C1 segment of cervical spinal cord (tissue), 14 donors: ENCODE results near the gene RPL12.

ENCODE experiments used
- DNase-seq, 14 donors: peaks; one replicate each; lab custom pipeline; 2025; lab: John Stamatoyannopoulos, UW

The RPL12 gene

DNA sequence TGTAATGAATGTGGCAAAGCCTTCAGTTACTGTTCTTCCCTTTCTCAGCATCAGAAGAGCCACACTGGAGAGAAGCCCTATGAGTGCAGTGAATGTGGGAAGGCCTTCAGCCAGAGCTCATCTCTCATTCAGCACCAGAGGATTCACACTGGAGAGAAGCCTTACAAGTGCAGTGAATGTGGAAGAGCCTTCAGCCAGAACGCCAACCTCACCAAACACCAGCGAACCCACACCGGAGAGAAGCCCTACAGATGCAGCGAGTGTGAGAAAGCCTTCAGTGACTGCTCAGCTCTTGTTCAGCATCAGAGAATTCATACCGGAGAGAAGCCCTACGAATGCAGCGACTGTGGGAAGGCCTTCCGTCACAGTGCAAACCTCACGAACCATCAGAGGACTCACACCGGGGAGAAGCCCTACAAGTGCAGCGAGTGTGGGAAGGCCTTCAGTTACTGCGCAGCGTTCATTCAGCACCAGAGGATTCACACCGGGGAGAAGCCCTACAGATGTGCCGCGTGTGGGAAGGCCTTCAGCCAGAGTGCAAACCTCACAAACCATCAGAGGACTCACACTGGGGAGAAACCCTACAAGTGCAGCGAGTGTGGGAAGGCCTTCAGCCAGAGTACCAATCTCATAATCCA lies 6.8 kb downstream of the RPL12 start:
- DNase-seq: no peak

DNA sequence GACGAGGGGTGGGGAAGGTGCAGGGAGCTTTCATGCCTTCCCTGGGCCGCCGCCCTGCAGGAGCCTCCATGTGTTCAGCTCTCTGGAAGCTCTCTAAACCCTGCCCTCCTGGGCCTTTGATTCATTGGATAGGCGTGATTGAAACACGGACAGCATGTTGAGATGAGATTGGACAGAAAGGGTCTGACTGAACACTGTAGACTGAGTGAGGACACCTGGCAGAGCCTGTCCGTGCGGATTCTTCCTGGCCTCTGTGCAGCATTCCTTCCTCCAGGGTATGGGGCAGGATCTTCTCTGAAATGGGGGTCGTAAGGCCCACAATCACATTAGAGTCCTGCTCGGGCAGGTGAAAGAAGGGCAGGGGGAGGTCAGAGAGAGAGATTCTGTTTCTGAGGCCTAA lies 12.8 kb downstream of the RPL12 start:
- no peak for DNase-seq

DNA sequence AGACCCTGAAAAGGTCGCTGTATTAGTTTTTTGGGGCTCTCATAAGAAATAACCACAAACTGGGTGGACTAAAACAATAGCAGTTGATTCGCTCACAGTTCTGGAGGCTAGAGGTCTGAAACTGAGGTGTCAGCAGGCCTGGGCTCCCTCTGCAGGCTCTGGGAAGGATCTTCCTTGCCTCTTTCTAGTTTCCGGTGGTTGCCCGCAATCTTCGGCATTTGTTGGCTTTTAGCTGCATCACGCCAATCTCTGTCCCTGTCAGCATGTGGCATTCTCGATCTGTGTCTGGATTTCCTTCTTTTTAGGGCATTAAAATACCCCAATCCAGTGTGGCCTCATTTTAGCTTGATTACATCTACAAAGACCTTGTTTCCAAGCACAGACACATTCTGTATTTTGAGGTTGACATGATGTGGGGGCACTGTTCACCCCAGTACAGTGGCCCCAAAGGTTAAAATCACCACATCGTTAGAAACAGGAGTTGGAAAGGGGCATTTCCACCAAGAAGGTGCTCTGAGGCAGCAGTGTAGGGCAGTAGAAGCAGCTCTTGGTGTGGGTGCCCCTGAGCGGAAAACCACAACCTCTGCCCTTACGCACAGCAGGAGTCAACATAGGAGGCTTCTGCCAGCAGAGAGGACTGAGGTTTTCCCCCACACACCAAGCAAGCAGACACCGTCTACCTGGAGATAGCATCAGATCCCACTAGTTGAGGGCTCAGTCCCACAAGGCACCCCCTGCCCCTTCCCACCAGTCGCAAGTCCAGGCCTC lies 13.5 kb downstream of the RPL12 start:
- DNase-seq: no peak

DNA sequence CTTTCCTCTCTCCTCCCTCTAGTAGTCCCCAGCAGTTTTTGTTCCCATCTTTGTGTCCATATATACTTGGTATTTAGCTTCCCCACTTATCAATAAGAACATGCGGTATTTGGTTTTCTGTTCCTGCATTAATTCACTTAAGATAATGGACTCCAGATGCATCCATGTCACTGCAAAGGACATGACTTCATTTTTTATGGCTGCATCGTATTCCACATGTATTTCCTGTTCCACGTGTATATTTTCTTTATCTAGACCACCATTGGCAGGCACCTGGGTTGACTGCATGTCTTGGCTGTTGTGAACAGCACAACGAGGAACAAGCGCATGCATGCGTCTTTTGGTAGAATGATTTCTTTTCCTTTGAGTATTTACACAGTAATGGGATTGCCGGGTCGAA lies 20.8 kb downstream of the RPL12 start:
- DNase-seq: no peak

DNA sequence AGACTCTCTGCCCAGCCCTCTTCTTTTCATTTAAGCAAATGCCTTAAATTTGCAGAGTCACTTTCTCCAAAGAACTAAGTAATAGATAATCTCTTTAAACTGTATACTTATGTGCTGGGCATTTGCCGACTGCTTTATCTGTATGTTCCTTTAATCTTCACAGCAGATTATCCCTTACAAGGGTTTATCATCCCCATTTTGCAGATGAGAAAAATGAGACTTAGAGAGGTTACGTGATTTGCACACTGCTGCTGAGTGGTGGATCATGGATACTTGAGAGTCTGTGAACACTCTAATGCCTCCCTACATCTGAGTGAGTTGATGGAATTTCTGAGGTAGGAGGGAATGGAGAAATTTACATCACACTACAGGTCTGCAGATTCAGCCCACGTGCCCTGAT lies 22.9 kb downstream of the RPL12 start:
- DNase-seq: no peak

DNA sequence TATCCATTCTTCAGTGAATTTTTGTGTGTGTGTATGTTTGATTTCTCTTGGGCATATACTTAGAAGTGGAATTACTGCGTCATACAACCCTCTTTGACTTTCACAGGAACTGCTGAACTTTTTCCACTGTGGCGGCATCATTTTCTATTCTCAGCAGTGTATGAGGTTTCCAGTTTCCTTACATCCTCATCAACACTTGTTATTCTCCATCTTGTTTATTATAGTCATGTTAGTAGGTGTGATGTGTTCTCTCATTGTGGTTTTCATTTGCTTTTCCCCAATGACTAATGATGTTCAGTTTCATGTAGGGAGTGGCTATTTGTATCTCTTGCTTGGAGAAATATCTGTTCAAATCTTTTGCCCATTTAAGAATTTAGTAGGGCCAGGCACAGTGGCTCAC lies 24.4 kb downstream of the RPL12 start:
- DNase-seq: no peak

DNA sequence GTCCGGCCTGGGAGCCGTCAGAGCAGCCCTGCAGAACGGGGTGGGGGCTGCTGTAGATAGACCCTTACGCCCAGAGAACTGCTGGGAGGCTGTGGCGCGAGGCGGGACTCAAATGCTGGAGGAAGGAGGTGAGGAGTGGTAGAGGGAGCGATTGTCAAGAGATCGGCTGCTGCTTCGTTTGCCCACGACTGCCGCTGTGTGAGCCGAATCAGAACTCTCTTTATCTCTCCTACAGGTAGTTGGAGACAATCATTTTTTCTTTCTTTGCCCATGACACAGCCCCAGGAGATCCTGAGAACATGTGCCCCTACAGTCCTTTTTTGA lies 26.6 kb downstream of the RPL12 start:
- DNase-seq: no peak

DNA sequence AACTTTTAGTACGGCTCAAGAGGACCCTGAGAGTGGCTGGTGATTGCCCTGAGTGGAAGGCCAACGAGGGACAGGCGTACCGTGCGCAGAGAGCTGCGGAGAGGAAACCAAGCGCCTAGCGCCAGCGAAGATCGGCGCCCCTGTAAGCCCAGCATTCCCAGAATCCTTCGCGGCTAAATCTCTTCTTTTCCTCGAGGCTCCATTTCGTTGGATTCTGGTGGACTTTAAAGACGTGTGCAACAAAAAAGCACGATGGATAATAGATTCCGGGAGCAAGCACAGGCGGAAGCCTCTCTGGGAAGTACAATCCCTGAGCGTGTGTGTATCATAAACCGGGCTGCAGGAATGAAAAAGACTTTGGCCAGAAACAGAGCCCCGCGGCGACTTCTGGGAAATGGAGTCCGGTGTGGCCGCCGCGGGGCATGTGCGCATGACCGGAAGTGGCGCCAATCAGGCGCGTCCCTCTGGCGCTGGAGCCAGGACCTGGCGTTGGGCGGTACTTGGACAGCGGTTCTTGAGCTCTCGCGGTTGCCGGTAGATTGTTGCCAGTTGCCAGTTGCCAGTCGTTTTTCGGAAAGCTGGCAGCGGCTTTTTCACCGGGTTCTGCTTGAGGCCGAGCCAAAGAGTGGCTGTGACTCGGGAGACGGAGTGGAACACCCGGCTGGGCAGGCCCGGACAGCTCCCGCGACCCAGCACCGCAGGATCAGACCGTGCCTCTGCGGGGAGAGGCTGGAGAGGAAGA lies 27.1 kb downstream of the RPL12 start, which contains the start of gene ZNF79:
Gene ZNF79, plus strand, starts transcription at position 449 of the 742 bp plus-strand sequence. CDS start 406 bp downstream, outside the sequence.
- DNase-seq: peak; percentile 69 to 97 (median 92)

DNA sequence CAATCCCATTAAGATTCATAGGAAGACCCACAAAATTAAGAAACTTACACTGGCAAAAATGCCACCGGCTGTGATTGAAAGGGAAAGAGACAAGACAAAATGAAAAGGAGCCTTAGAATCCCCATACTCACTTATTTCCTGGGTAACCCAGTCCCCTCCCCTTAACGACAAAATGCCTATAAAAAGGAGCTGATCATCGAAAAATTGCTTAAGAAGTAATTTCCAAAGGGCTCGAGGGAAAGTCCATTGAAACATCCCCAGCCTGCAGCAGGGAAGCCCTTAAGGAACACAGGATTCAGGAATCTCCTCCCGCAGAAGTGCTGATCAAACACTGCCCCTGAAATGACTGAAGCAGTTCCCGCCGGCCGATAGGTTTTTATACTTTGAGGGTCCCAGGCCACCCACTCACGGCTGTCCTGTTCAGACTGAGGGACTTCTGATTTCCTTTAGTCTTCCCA lies 27.7 kb downstream of the RPL12 start:
- DNase-seq: no peak

DNA sequence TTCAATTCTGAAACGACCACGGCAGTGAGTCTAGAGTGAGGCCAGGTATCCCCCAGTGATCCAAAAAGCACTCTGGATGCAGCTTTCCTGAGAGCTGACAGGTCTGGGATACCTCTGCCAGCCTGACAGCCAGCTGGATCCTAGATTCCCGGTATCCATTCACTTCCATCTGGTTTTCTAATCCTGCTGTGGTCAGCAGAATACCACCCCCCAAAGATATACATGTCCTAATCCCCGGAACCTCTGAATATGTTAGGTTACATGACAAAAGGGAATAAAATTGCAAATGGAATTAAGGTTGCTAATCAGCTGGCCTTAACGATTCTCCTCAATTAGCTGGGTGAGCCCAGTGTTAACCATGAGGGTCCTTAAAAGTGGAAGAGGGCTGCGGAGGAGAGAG lies 28.4 kb downstream of the RPL12 start:
- no peak for DNase-seq

DNA sequence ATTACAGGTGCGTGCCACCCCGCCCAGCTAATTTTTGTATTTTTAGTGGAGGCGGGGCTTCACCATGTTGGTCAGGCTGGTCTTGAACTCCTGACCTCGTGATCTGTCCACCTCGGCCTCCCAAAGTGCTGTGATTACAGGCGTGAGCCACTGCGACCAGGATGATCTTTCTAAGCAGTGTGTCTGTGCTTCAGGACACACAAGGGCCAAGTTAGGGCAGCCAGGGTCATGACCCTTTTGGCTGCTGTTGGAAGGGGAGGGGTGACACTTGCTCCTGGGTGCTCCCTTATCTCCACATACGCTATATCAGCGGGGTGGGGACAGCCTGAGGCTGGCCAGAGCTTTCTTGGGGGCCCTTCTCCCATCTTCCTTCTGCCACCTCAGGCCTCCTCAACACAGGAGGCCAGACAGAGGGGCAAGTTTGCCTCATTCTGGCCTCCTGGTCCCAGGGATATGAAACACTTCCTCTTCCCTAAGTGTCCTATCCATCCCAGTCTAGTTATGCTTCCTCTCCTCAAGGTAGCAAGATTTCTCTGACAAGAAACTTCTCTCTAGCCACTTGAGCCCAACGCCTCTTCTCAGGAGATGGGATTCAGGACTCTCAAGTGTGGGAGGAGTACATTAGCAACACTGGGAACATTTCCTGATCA lies 28.9 kb downstream of the RPL12 start:
- DNase-seq: no peak

DNA sequence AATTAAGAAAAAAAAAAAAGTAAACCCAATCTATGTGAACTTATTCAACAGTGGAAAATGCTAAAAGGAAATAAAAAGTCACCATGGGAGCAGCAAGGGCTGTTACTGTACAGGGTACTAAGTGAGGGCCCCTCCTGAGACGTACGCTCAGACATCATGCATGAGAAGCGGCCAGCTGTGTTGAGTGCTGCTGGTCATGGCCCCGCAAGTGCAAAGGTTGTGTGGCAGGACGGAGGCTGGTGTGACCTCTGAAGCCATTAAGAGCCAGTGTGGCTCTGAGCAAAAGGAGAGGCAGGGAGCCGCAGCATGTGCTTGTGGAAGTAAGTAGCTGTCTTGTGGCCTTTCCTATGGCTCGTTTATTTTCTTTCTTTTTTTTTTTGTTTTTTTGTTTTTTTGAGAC lies 30.1 kb downstream of the RPL12 start:
- no peak for DNase-seq

DNA sequence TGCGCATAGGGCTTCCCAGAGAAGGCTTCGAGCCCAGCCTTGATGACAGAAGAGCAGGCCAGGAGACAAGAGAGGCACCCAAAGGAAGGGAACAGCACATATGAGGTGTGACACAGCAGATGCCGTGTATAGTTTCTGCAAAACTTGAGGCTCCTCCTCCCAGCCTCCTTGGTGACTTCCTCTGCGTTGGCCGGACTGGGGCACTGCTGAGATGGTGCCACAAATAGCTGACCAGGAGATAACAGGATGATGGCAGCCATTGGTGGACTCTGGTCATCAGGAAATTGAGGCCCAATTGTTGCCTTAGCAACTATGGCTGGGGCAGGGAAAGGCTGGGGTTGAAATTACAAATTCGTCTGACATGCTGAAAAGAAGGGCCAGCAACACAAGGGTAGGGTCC lies 31.9 kb downstream of the RPL12 start:
- DNase-seq: no peak

DNA sequence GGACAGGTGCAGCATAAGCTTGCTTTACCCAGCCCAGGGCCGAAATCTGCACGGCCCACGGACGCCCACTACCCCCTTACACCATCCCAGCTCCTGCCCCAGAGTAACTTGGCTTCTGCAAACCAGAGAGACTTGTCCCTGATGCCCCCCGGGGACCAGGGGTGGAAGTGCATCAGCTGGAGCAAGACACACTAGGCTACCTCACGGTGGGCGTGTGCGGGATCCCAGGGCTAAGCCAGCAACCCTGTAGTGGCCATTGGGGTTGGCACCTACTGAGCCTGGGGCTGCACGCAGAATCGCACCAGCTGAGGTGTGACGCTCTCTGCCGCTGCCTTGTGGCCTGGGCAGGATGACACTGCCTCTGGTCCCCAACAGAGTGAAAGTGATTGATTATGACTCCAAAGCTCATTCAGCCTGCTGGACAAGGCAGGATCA lies 33.2 kb downstream of the RPL12 start:
- DNase-seq: no peak

DNA sequence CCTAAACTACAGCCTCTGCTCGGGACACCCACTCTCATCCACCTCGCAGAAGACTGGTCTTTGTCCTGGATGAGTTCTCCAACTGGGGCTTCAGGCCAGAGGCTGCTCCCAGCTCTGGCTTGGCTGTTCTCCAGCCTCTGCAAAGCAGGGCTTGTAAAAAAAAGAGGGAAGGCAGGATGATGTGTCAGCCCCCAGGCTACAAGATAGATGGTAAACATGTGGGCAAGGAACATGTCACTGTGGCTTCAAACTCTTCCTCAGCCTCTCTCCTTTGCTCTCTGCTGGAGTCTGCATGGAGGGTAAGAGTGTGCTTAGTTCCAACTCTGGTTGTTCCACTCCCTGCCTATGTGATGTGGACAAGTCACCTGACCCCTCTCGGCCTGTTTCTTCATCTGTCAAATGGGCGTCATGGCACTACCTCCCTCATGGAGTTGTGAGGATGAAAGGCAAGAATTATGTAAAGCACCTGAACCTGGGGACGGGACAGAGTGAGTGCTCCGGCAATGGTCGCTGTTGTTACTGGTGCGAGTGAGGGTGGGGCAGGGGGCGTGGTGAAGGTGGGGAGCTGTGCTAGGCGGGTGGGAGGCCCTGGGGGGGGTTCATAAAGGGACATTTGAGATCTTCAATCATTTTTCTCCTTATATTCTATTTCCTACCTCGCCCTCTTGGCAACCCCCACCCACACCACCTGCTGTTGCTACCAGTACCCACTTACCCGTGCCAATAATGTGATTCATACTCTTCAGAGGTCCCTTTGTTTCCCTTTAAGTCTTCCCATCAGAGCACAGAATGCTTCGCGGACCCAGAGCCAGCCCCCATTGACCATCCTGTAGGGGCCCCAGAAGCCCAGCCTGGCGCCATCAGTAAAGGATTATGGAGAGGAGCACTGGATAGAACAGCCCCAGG lies 33.8 kb downstream of the RPL12 start:
- no peak for DNase-seq

DNA sequence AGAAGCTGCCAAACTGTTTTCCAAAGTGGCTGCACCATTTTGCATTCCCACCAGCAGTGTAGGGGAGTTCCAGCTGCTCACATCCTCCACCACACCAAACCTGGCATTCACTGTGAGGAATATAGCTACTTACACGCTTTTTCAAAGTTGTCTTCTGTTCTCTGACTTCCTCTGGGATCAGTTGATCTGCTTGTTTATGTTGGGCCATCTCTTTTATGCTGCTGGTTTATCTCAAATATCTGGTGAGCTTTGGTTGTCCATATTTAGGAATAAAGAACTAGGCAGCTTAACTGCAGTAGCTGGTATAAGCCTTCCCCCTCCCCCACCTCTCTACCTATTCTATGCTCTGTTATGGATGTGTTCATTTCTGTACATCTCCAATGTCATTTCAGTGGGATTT lies 35.5 kb downstream of the RPL12 start:
- DNase-seq: no peak

DNA sequence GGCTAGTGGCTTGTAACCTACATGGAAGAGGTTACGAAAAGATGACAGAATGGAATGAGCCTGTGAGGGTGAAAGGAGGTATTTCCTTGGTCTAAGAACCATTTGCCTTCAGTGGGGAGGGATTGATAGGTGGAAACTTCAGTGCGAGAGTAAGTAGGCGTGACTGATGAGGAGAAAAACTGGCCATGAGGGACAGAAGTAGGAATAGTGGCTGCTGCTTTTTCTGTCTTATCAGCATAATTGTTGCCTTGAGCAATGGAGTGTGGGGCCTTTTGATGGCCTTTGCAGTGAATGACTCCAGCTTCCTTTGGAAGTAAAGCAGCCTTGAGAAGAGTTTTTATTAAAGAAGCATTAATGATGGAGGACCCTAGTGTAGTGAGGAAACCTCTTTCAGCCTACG lies 36.1 kb downstream of the RPL12 start:
- no peak for DNase-seq

DNA sequence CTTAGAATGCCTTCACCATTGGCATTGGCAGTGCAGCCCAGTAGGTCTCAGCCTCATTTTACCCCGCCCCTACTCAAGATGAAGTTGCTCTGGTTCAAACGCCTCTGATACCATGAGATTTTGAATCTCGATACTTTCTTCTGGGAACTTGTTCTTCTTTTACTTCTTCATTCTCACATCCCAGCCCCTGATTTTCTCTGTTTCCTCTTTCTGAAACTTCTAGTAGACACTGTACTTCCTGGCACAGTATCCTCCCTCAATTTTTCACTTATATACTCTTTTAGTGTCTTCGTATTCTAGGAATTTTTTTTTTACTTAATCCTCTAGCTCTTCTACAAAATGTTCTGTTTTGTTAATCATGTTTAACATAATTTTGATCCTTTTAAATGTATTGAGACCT lies 40.1 kb downstream of the RPL12 start:
- DNase-seq: no peak

DNA sequence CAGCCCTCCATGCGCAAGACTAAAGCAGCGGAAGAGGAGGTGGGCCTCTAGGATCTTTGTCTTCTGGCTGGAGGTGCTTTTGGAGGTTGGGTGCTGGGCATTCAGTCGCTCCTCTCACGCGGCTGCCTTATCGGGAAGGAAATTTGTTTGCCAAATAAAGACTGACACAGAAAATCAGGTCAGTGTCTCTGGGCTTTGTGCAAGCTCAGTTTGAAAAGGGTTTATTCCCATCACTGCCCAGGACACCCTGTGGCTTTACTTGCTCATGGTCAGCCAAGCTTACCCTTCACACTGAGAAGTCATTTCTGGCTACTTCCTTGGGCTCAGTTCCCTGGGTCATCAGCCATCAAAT lies 43.7 kb downstream of the RPL12 start:
- DNase-seq: peak in 2 of 14 donors; percentile 56 to 93

DNA sequence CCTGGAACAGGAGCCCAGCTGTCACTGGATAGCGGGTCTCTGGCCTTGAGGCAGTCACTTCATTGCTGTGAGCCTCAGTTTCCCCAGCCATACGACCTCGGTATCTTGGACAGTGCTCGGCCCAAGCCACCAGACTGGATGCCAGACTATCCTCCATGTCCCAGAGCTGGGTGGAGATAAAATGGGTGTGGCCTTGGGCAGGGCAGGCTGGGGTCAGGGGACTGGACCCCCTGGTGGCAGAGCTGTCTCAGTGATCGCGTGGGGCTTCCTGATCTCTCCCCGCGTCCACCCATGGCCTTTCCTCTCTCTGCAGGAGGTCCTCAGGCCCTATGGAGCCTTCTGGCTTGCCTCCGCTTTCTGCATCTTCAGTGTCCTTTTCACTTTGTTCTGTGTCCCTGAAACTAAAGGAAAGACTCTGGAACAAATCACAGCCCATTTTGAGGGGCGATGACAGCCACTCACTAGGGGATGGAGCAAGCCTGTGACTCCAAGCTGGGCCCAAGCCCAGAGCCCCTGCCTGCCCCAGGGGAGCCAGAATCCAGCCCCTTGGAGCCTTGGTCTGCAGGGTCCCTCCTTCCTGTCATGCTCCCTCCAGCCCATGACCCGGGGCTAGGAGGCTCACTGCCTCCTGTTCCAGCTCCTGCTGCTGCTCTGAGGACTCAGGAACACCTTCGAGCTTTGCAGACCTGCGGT lies 44.3 kb downstream of the RPL12 start:
- DNase-seq: peak in 1 of 14 donors; percentile 56
